Stimulated activated CD8-positive, alpha-beta memory T cell treated with anti-CD3 and anti-CD28 coated beads, Interleukin-7, amount 100 ng/mL, for 4 hours (primary cell): Measurements from ENCODE around the gene HAUS6.
"Not testable (repeated sequence)": the region's sequence is repeated elsewhere in the genome, so short reads cannot be mapped to it uniquely, and the experiment has no call there.

ENCODE experiments used
- DNase-seq, 2 donors: peaks; one replicate each; pipeline ENCODE4 v3.0.0-alpha.2; 2020; ENCODE audit warnings: low read depth in 2 of 2

The HAUS6 gene

GRCh38 chr9:19033015-19033414 is 69.7 kb downstream of the HAUS6 start, which contains the start of gene SAXO1:
SAXO1 (minus strand) TSS chr9:19033209; CDS start chr9:19032908, 301 bp downstream.
- DNase-seq: no peak

DNA sequence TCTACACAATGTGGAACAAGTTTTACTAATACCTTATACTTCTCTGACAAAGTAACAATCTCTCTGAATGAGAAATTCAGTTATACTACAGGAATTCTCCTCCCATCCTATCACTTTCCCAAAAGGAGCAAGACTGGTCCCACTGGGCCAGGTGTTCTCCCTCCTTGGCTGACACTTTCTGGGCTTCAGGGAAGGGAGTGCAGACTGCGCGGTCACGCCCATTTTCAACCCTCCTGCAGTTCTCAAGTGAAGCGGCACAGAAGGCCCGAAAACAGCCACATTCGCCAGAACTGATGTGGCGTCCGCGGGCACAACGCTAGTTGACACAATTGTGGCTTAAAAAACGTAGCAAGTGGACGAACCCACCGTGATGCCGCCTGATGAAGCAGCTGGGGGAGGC is 70.3 kb downstream of the HAUS6 start:
- DNase-seq: no peak

DNA sequence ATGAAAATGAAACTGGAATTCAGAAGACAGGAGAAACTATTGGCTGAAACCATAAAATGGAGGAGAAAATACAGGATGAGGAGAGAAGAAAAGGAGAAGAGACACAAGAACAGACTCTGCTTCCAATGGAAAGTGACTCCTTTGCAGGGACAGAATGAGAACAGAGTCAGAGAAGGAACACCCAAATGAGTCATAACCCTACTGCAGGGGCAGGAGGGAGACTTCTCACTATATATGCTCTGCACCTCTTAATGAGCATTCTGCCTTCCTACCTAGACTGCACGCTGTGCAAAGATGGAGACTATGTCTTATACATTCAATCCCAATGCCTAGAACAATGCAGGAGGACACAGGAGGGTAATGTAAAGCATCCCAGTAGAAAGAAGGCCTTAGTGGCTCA is 71.8 kb downstream of the HAUS6 start:
- no peak for DNase-seq

DNA sequence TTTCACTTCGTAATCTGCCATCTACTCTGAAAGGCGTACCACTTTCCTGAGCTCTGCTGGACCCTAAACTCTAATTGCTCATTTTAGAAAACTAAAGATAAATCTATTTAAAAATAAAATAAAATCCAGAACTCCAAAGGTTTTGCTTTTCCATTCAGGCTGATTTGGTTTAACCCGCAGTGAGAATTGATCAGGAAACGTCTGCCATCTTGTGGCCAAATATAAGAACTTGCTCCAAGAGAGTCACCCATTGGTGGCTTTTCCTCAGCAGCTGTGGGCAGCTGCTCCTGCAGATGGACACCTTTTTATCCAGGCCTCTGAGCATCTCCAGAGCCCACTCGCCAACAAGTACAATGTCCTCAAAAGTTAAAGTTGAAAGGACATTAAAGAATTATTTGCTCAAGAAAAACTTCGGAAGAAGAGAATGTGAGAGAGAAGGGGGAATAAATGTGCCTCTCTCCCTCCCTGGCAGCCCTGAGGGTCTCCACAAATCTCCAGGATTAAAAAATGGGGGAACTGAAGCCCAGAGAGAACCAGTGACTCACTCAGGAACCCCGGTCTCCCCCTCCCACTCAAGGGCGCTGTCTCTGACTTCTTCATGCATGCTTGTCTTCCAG is 73.8 kb downstream of the HAUS6 start:
- DNase-seq: no peak

DNA sequence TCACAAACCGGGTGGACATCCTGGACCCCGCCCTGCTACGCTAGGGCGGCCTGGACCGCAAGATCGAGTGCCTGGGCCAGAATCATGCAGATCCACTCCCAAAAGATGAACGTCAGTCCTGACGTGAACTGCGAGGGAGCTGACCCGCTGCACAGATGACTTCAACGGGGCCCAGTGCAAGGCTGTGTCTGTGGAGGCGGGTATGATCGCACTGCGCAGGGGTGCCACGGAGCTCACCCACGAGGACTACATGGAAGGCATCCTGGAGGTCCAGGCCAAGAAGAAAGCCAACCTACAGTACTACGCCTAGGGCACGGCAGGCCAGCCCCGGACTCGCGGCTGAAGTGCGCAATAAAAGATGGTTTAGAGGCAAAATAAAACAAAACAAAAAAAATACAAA is 74.9 kb downstream of the HAUS6 start:
- DNase-seq: no peak

GRCh38 chr9:19026375-19026774 is 76.3 kb downstream of the HAUS6 start:
- no peak for DNase-seq

GRCh38 chr9:19023078-19023477 is 79.6 kb downstream of the HAUS6 start:
- DNase-seq: no peak

DNA sequence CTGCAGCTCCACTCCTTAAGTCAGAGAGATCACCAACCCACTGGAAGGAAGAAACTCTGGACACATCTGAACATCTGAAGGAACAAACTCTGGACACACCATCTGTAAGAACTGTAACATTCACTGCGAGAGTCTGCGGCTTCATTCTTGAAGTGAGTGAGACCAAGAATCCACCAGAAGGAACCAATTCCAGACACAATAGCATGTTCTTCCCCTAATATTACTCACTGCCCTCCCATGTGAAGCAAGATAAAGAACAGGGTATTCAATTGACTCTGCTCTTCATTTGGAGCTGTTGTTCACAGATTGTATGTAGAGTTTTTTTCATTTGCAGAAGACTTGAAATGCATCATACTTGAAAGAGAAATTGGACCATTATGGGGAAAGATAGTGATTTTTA is 80.5 kb downstream of the HAUS6 start:
- no peak for DNase-seq

- not testable (repeated sequence) for DNase-seq
Observed at GRCh38 chr9:19021649-19022048, 81.1 kb downstream of the HAUS6 start.

DNA sequence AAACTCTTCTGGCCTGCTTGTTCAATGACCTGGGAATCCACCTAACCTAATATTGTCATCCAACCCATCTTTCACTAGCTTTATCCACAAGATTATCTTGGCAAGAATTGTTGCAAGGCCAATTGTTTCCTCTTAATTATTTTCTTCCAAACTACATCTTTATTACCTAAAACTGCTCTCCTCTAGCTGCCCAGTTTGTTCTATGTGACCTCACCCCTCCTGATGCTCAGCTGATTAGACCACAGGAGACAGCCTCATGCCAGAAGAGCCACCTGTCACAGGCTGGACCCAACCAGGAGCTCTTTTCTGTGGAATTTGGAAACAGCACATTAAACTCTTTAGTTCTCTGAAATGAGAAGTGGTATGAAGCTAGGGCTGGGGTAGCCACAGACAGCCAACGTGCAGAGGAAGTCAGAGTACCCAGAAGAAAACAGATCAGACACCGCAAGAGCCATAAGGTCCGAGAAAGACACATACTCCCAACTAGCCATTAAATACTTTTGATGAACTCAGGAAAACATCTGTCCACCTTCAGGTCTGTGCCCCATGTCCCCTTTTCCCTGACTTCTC is 81.7 kb downstream of the HAUS6 start:
- DNase-seq: no peak

GRCh38 chr9:19018201-19018600 is 84.5 kb downstream of the HAUS6 start:
- no peak for DNase-seq

- no peak for DNase-seq
Observed at GRCh38 chr9:19009391-19009965, 93.2 kb downstream of the HAUS6 start.
